HK-2 (cell line): Measurements from ENCODE around the gene HRG.
"Not testable (repeated sequence)": the region's sequence is repeated elsewhere in the genome, so short reads cannot be mapped to it uniquely, and the experiment has no call there.

ENCODE experiments used
- DNase-seq: peaks from one replicate; pipeline ENCODE4 v3.0.0-alpha.2; 2018; ENCODE audit not compliant: unreplicated experiment

The HRG gene, protein sequence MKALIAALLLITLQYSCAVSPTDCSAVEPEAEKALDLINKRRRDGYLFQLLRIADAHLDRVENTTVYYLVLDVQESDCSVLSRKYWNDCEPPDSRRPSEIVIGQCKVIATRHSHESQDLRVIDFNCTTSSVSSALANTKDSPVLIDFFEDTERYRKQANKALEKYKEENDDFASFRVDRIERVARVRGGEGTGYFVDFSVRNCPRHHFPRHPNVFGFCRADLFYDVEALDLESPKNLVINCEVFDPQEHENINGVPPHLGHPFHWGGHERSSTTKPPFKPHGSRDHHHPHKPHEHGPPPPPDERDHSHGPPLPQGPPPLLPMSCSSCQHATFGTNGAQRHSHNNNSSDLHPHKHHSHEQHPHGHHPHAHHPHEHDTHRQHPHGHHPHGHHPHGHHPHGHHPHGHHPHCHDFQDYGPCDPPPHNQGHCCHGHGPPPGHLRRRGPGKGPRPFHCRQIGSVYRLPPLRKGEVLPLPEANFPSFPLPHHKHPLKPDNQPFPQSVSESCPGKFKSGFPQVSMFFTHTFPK

GRCh38 chr3:186665625-186666188, at the start of gene HRG:
Gene HRG (plus strand): TSS chr3:186666014. CDS start chr3:186666032, 18 bp downstream.
- DNase-seq, result no peak

- no peak for DNase-seq
Measured at GRCh38 chr3:186616299-186616617, 49.6 kb upstream of the HRG start.

DNA sequence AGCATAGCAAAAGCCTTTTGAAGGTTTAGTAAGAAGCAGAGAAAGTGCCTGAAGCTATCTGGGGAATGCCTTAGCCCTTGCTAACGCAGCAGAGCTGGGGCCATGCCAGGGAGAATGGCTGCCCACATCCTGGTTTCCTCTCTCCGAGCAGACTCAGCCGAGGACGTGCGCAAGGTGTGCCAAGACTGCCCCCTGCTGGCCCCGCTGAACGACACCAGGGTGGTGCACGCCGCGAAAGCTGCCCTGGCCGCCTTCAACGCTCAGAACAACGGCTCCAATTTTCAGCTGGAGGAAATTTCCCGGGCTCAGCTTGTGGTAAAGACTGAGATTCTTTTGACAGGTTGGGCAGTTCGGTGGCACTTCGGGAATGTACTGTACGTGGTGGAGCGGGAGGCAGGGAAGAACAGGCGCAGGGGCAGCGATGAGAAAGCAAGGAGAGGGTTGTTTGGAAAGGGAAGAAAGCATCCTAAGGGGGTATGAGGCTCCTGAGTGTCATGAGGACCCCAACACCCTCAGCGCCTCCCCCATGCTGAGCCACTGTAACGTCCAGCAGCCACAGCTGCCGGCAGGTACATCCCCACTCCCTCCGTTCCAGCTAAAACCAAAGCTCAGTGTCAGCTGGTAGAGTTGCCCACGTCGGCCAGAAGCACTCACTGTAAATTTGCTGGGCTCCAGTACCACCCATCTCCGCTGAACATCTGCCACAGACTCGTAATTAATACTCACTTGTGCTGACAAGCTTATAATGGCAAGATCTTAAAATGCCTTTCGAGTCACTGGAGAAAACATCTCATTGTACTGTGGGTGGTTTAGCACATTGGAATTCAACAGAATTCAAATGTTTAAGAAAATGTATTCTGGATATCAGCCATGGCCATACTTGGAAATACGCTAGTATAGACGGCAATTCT, 48.5 kb upstream of the HRG start:
- DNase-seq, result peak; percentile 97

- DNase-seq, result no peak
Measured at GRCh38 chr3:186618318-186618938, 47.4 kb upstream of the HRG start.

GRCh38 chr3:186619787-186620212, 46.0 kb upstream of the HRG start:
- DNase-seq, result no peak

DNA sequence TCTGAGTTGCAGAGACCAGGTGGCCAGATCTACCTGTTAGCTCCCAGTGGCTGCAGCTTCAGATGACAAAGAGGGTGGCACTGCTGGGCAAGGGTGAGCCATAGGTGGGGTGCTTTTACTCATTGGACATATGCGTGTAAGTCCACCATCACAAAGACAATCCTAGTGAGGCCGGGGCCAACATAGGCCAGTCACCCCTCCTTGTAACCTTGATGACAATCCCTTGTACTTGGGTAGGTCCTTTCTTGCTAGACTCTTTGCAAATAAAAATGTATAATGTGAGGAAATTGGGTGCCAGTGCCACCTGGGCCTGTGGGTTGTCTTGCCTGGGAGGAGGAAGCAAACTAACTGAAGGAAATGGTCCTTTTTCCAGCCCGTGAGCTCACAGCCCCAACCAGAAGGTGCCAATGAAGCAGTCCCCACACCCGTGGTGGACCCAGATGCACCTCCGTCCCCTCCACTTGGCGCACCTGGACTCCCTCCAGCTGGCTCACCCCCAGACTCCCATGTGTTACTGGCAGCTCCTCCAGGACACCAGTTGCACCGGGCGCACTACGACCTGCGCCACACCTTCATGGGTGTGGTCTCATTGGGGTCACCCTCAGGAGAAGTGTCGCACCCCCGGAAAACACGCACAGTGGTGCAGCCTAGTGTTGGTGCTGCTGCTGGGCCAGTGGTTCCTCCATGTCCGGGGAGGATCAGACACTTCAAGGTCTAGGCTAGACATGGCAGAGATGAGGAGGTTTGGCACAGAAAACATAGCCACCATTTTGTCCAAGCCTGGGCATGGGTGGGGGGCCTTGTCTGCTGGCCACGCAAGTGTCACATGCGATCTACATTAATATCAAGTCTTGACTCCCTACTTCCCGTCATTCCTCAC, 45.4 kb upstream of the HRG start:
- DNase-seq, result no peak

- no peak for DNase-seq
Measured at GRCh38 chr3:186621894-186622650, 43.7 kb upstream of the HRG start.

GRCh38 chr3:186622651-186623310, 43.0 kb upstream of the HRG start:
- no peak for DNase-seq

- DNase-seq, result no peak
Measured at GRCh38 chr3:186624598-186624997, 41.2 kb upstream of the HRG start.

GRCh38 chr3:186625600-186626042, 40.2 kb upstream of the HRG start:
- no peak for DNase-seq

DNA sequence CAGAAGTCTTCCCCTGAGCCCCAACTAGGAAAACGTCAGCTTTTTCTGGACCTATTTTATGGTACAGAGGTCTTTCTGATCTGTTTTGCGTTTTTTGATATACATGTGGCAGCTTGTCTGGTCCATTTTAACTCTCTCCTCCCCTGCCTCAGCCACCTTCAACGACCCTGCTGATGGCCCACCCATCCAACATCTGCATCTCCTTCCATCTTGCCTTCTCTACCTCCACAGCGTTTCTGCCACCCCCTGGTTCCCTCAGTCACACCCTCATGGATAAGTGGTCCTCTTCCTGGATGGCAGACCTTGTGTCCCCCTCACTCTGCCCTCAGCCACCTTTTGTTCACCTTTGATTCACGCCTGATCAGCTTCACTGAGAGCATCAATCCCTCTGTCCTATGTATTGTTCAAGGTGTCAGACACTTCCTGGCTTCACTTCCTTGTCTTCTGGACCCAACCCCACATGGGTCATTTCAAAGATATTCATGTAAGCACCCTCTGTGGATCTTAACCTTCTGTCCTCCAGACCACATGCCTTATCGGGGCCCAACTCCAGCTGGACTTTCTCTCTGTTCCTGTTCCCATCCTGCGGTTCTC, 39.5 kb upstream of the HRG start:
- DNase-seq, result no peak

- no peak for DNase-seq
Measured at GRCh38 chr3:186627852-186628414, 37.9 kb upstream of the HRG start.

GRCh38 chr3:186628756-186629155, 37.1 kb upstream of the HRG start:
- DNase-seq, result no peak

DNA sequence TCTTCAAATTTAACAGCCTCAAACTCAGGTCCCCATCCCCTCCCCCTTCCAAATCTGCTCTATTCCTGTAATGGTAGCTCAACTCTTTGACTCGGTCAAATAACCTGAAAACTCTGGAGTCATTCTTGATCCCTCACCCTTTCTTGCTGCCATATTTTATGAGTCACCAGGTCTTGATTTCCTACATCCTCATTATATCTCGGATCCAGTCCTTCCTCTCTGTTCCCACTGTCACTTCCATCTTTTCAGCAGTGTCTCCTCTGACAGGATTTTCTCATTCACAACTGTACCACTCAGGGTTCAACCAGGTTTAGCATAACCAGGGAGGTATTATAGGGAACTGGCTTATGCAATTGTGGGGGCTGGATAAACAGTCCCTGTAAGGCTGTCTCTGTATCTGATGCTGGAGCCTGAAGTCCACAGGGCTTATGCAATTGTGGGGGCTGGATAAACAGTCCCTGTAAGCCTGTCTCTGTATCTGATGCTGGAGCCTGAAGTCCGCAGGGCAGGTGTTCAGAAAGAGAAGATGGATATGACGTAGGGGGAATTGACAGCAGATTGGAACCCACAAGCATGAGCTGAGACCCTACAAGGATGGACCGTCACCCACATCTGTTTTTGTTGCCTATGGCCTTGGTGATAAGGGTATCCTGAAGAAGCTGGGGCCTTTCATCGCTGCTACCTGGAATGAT, 34.7 kb upstream of the HRG start:
- no peak for DNase-seq

DNA sequence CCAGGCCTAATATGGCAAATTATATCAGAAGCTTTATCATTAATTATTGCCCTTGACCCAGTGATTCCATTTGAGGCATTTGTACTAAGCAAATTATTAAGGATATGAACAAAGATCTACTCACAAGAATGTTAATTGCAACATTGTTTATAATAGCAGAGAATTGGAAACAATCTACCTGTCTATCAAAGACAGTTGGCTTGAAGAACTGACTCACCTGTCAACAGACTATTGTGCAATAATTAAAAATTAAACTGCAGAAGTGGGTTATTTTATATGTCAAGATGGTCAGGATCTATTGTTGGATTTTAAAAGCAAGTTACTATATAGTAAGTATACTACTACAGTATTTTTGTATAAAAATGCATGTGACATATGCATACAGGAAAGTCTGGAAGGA, 32.3 kb upstream of the HRG start:
- DNase-seq, result no peak

DNA sequence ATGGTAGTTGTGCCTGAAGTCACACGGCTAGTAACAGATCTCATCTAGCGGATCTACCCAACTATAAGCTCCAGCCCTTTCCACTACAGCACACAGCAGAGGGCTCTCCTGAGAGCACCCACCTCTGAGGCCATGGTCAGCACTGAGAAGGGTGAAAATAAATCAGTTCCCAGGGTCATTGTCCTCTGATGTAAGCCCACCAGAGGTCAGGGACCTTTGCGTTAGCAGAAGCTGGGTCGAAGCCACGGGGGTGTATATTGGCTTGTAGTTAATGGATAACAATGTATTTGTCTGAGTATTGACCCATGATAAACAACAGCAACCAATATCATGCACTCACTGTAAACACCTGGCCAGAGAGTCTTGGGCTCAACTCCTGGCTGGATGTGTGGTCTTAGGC, 31.6 kb upstream of the HRG start:
- not testable (repeated sequence) for DNase-seq

- DNase-seq, result no peak
Measured at GRCh38 chr3:186635532-186635931, 30.3 kb upstream of the HRG start.

DNA sequence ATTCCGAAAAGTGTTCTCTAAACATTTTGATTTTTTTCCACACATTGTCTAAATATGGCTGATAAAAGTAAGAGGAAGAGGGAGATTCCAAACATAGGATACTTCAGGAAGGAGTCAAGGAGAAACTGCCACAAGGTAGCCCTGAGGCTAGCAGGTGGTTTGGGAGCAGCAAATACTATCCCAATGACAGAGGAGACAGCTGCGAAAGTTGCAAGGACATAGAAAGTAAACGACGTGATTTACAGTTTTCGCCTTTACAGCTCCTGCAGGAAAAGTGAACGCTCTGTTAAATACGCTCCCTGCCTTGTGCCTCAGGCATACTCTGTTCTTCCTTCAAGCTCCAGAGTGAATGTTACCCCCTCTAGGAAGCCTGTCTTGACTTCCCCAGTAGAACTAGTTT, 29.3 kb upstream of the HRG start:
- no peak for DNase-seq
